Activated CD8-positive, alpha-beta memory T cell treated with anti-CD3 and anti-CD28 coated beads, Interleukin-2, amount 50 U/mL, for 48 hours (primary cell): ENCODE results near the gene GANAB.
"Not testable (repeated sequence)": the region's sequence is repeated elsewhere in the genome, so short reads cannot be mapped to it uniquely, and the experiment has no call there.

Experiments used
- DNase-seq: peaks from one replicate; pipeline ENCODE4 v3.0.0-alpha.2; 2020

GANAB gene

GRCh38 chr11:62621027-62621566 is 25.3 kb downstream of the GANAB start:
- DNase-seq = no peak

- DNase-seq = not testable (repeated sequence)
Measured at GRCh38 chr11:62616957-62617356, 29.5 kb downstream of the GANAB start.

GRCh38 chr11:62615521-62615920 is 30.9 kb downstream of the GANAB start:
- no peak for DNase-seq

GRCh38 chr11:62614275-62614674 is 32.1 kb downstream of the GANAB start:
- peak; percentile 71 for DNase-seq

GRCh38 chr11:62613291-62613778 is 33.1 kb downstream of the GANAB start:
- no peak for DNase-seq

GRCh38 chr11:62612366-62613290 is 33.8 kb downstream of the GANAB start, which contains the start of the genes EML3 and ROM1:
Gene EML3 (minus strand): TSS chr11:62612775. CDS start chr11:62612457, 318 bp downstream.
Gene ROM1 (plus strand): TSS chr11:62613257. CDS start chr11:62613282, 25 bp downstream.
- peak; percentile 96 for DNase-seq

GRCh38 chr11:62611705-62612365 is 34.6 kb downstream of the GANAB start:
- DNase-seq = peak; percentile 80

- DNase-seq = no peak
Measured at GRCh38 chr11:62610814-62611704, 35.4 kb downstream of the GANAB start.

- no peak for DNase-seq
Measured at GRCh38 chr11:62610403-62610802, 36.0 kb downstream of the GANAB start.

GRCh38 chr11:62608776-62609175 is 37.6 kb downstream of the GANAB start:
- no peak for DNase-seq

GRCh38 chr11:62607714-62608113 is 38.7 kb downstream of the GANAB start:
- DNase-seq = no peak

GRCh38 chr11:62605902-62606301 is 40.5 kb downstream of the GANAB start:
- no peak for DNase-seq

- DNase-seq = no peak
Measured at GRCh38 chr11:62605467-62605866, 40.9 kb downstream of the GANAB start.

GRCh38 chr11:62604460-62605120 is 41.8 kb downstream of the GANAB start:
- DNase-seq = no peak

- no peak for DNase-seq
Measured at GRCh38 chr11:62603776-62604299, 42.6 kb downstream of the GANAB start.

GRCh38 chr11:62603072-62603408 is 43.4 kb downstream of the GANAB start:
- no peak for DNase-seq

- peak; percentile 65 for DNase-seq
Measured at GRCh38 chr11:62602141-62603071, 44.0 kb downstream of the GANAB start.

- DNase-seq = peak; percentile 100
Measured at GRCh38 chr11:62601372-62602140, 44.9 kb downstream of the GANAB start, which contains the start of gene MTA2. Gene MTA2 (minus strand): TSS chr11:62601865. CDS start chr11:62601450, 415 bp downstream.

GRCh38 chr11:62601122-62601371 is 45.4 kb downstream of the GANAB start:
- peak; percentile 80 for DNase-seq
